ENCODE data around the gene PGPEP1.

GRCh38 chr19:18349524-18350128 is 9.2 kb downstream of the PGPEP1 start:
- TF ChIP-seq, protein P1, sequence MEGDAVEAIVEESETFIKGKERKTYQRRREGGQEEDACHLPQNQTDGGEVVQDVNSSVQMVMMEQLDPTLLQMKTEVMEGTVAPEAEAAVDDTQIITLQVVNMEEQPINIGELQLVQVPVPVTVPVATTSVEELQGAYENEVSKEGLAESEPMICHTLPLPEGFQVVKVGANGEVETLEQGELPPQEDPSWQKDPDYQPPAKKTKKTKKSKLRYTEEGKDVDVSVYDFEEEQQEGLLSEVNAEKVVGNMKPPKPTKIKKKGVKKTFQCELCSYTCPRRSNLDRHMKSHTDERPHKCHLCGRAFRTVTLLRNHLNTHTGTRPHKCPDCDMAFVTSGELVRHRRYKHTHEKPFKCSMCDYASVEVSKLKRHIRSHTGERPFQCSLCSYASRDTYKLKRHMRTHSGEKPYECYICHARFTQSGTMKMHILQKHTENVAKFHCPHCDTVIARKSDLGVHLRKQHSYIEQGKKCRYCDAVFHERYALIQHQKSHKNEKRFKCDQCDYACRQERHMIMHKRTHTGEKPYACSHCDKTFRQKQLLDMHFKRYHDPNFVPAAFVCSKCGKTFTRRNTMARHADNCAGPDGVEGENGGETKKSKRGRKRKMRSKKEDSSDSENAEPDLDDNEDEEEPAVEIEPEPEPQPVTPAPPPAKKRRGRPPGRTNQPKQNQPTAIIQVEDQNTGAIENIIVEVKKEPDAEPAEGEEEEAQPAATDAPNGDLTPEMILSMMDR (IDR thresholded peaks at IDR 0.05): peak; percentile 65 to 85 (median 79)
- TF ChIP-seq POLR2A (IDR thresholded peaks at IDR 0.05): no peak

Data from right lobe of liver (tissue), 4 donors.